GM19328 (cell line): ENCODE measurements around the gene NALCN.
"Not testable (repeated sequence)": the region's sequence is repeated elsewhere in the genome, so short reads cannot be mapped to it uniquely, and the experiment has no call there.

Experiments used
- ATAC-seq: cut with Tn5 transposase; IDR thresholded peaks from one replicate; pipeline ENCODE4 v1.9.1; 2021; ENCODE audit warnings: mild to moderate bottlenecking, moderate library complexity; ENCODE audit not compliant: unreplicated experiment

Gene NALCN

DNA sequence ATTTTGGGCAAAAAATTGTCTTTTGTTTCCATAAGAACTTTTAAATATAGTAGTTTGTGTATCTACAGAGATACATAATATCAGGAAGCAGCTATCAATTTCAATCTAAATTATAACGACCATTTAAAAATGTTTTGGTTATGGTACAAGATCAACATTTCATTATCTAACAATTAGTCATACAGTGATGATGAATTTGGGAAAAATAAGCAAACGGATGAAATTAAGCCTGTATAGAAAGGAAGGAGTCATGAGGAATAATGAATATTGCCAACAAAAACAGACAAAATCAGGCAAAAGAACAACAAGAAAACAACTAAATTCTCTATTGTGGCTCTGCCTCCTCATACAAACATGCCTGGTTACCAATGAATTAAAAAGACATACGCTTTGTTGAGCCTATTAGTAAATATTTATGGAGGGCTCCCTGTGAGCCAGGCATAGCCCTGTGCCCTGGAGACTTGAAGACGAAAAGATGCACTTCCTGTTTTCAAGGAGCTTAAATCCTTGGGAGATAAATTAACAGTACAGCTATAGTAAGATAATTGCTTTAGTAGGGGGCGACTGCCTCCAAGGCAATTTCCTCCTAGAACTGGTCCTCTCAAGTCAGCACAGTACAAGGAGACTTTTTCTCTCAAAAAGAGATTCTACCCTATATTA, 73.0 kb downstream of the NALCN start:
- ATAC-seq: no peak

DNA sequence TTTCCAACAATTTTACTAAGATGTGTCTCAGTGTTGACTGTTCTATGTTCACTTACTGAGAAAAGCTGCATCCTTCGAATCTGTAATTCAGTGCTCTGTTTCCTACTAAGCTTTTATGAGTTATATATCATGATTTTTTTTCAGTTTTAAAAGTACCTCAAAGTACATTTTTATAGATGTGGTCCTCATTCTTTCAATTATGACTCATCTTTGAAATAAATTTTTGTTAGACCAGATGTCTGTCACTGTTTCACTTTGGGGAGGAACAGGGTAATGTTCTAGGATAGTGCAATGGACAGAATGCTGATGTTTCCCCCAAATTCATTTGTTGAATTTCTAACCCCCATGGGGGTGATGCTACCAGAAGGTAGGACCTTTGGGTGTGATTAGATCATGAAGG, 74.8 kb downstream of the NALCN start:
- no peak for ATAC-seq

- no peak for ATAC-seq
Measured at GRCh38 chr13:101339202-101339601, 77.1 kb downstream of the NALCN start.

DNA sequence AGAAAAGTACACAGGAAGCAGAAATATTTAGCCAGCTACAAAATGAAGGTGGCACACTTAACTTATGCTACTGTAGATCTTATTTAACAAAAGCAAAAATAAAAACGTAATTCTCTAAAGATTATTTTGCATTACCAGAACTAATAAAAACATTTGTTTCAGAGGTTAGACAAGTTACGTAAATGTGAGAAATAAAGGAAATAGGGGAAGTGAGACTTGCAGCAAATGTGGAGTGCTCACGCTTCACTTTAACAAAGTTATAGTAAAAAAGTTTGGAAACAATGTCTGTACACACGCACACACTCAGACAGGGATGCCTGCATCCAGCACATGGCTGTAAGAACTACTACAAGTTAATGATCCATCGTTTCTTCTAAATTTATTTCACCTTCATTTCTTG, 83.7 kb downstream of the NALCN start:
- no peak for ATAC-seq

DNA sequence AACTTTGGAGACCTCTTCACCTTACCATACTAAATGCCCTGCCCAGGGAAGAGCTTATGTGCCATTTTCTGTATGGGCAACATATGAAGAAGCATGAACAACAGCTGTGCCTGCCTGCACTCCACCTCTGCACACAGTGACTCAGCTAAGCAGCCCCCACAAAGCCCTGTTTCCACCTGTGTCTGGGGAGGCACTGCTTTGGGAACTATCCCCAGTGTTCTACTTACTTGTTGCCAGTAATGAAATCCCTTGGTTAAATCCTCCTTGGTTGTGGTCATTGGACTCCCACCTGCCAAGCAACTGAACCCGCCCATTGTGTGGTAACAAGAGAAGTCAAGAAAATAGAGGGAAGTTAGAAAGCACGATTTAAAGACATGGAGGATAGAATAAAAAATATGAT, 84.6 kb downstream of the NALCN start:
- ATAC-seq: no peak

DNA sequence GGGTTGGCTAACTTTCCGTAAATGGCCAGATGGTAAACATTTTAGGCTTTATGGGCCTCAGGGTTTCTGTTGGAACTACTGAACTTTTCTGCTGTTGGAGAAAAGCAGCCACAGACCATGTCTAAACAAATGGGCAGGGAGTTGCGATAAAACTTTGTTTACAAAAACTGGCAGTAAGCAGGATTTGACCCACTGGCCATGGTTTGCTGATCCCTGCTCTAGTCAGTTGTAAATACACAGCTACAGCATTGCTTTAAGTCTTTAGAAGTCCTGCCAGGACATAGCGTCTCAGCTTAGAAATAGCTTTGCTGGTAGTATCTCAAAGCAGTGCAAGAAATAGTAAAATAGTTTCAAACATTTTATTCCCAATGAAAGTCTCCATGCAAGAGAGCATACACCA, 88.4 kb downstream of the NALCN start:
- no peak for ATAC-seq

GRCh38 chr13:101326710-101327109, 89.6 kb downstream of the NALCN start:
- ATAC-seq: no peak

- no peak for ATAC-seq
Measured at GRCh38 chr13:101325423-101325822, 90.9 kb downstream of the NALCN start.

DNA sequence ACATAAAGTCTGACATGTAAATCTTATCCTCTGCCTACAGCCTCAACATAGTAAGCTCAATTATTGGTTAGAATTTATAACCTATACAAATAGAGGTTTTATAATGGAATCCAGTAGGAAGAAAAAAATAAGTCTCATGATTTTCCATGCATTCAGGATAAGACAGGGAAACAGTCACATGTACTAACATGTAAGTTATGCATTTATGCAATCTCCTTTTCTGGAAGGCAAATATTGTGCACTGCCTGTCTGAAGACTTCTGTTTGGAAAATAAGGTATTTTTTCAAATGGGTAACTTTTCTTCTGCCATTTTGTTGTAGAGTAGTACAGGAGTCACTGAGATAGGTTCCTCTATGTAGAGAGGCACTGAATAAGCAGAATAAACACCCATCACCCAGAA, 92.7 kb downstream of the NALCN start:
- ATAC-seq: no peak

DNA sequence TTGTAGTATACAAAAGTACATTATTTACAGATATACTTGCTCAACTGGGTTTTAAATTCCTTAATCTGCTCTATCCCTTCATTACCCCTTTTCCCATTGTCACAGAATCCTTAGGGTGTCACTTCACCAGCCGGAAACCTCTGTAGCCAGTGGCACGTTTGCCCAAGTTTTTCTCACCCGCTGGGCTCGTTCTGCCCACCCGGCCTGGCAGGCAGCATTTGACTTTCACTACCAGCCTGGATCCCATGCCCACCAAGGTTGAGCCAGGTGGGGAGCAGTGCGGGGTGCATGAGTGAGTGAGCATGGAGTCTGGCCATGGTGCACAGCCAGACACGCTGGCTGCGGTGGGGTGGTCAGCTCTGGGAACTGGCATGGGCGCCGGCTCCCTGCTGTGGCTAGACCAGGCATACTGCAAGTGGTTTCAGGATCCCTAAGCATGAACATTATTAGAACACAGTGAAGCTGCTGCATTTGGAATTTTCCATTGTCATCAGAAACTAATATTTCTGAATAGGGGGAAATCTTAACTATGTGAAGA, 98.3 kb downstream of the NALCN start:
- ATAC-seq: no peak

GRCh38 chr13:101313479-101313878, 102.8 kb downstream of the NALCN start:
- not testable (repeated sequence) for ATAC-seq

DNA sequence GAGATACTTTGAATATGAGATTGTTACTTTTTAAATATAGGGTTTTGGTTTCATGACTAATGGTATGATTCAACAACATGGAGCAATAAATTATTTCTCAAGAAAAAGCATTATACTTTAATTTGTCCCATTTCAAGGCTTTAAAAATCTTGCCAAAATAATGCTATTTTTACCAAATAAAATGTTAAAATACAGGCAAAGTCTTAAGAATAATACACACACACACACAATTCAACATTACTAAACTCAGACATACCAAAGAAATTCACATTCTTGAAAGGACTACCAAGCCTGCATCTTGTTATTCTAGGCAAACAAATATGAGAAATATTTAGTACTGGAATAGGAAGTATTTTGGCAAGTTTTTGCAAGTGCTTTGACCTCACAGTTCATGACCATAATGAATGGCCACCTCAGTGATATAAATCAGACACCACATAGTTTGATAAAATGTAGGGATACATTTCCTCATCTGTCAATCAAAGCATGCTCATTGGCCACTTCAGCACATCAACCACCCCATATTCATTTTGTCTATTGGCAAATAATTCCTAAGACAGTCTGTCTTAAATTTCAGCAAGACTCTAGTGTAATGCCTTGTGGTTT, 107.2 kb downstream of the NALCN start:
- no peak for ATAC-seq

DNA sequence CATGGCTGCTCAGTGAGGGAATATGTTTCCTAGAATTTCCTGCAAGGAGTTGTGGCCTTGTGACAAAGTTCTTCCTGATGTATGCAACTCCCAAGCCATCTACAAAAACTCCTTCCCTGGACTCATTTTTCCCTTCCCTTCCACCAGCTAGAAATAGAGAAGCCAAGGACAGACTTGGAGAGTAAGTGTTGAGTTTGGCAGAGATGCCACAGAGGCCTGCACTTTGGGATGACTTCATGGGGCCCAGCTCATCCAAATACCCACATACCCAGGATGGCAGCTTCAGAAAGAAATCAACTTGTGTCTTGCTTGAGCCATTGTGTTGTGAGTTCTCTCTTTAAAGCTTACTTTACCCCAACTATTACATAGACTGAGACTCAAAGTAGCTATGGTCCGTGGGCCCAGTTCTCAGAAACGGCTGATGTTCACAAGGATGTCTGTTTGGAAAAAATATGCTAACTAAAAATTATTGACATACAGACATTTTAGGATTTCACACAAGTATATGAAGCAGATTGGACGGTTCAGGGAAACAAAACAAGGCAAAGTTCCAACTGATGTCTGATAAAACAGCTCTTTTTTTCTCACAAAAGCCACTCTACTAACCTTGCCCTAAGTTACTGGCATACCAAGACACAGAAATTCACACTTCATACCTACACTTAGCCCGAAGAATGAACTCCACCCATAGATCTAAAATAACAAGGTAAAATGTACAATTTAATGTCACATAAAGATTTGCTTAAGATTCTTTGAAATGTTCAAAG, 107.9 kb downstream of the NALCN start:
- ATAC-seq: no peak

DNA sequence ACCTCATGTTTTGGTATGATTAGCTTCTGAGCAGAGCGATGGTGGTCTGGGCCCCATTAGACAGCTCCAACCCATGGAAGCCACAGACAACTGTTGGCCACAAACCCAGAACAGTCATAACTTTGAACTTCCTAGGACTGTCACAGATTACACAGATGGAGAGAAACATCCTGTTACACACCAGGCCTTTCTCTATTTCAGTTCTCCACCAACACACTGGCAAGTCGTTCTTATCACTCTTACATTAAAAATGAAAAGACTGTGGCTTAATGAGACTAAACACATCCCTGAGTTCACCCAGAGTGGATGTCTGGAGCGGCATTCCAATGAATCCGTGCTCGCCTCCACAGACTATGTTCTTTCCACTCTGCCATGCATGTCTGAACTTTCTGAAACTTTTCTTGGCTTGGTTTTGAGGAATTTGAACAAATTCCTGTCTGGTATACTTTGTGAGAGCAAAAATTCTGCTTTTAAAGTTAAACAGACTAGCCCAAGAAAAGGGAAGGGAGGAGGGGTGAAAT, 109.1 kb downstream of the NALCN start:
- no peak for ATAC-seq

DNA sequence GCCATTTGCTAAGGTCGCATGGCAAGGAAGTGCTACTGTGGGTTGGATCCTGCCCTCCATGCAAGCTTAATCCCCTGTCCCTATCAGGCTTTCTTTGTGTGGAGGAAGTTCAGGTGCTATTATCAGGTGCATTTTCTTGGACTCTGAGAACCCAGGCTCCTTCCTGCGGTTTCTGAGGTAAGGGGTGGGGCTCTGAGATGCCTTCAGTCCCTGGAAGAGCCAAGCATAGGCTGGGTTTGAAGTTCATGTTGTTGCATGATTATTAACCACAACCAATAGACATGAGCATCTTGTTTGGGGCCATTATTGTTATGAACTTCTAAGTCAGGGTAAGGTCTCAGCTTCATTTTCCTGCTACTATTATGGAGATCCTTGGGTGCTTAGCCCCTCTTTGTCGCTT, 109.5 kb downstream of the NALCN start:
- ATAC-seq: no peak

DNA sequence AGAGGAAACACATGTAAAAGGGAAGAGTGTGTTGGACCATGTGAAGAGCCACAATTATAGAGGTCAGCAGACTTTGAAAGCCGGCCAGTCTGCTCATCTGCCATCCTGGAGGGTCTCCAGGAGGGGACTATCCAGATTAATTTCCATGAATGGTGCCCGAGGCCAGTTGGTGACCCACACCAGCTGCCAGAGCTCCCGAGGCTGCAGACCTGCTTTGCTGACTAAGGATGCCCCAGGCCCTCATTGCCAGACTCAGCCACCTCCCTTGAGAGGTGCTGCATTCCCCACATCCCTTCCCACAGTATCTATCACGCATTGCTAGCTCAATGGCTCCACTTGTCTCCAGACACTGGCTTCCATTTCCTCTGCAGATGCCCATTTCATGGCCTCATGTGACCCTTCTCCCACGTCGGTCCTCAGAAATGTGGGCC, 110.3 kb downstream of the NALCN start:
- no peak for ATAC-seq

DNA sequence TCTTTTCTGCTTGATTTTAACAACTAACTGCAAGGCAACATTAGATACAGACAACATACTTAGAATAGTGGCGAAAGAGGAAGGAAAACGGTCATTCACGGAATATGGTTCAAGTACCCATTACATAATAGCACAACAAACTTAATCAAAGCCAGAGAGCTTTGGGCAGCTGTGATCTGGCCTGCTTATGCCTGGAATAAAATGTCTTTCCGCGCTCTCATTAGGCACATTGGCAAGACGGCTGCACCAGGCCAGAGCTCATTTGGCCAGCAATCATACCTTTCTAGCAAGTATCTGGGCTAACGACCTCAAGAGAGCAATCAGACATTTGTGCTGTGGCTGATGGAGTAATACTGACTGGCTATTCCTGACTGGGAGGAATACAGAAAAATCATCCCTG, 112.8 kb downstream of the NALCN start:
- ATAC-seq: no peak

GRCh38 chr13:101301053-101301452, 115.3 kb downstream of the NALCN start:
- no peak for ATAC-seq

DNA sequence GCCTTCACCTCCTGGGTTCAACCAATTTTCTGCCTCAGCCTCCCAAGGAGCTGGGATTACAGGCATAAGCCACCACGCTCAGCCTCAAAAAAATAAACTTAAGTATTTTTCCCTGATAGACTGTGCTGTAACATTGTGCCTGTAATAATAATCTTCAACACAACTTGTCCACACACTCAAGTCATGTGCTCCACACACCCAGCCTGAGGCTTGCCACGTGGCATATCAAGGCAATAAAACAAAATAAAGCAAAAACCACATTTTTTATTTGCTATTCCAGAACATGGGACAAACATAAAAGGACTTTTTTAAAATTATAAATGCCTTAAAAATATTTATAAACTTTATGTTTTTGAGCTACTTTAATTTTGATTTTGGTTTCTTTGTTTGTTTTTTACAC, 115.8 kb downstream of the NALCN start:
- ATAC-seq: no peak

DNA sequence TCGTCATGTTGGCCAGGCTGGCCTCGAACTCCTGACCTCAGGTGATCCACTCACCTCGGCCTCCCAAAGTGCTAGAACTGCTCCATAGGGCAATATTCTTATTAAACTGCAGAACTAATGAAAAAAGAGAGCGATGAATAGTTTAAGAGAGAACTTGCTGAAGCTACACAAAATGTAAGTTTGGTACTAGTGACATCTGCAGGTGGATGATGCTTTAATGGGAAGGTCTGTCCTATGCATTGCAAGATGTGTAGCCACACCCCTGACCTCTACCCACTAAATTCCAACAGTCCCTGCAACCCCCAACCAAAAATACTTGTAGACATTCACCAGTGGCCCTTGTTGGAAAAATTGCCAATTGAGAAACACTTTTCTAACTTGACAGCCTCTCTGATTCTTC, 117.8 kb downstream of the NALCN start:
- ATAC-seq: no peak

DNA sequence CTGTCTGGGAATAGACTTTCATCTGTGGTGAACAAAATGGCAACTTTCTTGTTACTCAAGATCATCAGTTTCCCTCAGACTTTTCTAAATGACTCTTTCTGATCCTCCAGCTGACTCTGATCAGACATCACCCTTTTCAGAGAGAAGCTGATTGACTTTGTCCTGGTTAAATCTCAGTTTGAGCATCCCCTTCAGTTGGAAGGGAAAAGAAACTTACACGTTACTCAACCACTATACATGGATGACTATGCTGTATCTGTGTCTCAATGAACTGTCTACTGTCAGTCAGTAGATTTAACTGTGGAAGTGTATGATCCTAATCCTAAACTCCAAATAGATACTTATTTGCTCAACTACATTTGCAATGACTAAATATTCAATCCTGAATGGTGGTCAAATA, 118.5 kb downstream of the NALCN start:
- ATAC-seq: no peak

GRCh38 chr13:101292711-101293110, 123.6 kb downstream of the NALCN start:
- ATAC-seq: no peak
